ENCODE measurements around the gene GCAT.

DNA sequence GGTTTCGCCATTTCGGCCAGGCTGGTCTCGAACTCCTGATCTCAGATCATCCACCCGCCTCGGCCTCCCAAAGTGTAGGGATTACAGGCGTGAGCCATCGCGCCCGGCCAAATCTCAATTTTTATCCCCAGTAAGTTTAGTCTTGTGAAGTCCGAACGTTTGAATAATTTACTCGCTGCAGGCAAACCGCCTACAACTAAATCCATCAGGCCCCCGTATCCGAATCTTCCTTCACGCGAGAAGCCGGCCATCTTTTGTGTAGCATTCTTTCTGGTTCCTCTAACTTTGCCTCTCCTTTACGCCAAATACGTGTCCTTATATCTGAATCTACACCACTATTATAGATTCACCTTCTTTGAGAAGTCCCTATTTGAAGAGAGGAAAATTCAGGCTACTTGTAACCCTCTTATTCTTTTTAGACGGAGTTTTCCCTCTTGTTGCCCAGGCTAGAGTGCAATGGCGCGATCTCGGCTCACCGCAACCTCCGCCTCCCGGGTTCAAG, 40.9 kb downstream of the GCAT start:
- no peak for TF ChIP-seq EZH2 (IDR thresholded peaks at IDR 0.05; ENCODE audit: borderline replicate concordance, low read length)
- TF ChIP-seq, protein P1, sequence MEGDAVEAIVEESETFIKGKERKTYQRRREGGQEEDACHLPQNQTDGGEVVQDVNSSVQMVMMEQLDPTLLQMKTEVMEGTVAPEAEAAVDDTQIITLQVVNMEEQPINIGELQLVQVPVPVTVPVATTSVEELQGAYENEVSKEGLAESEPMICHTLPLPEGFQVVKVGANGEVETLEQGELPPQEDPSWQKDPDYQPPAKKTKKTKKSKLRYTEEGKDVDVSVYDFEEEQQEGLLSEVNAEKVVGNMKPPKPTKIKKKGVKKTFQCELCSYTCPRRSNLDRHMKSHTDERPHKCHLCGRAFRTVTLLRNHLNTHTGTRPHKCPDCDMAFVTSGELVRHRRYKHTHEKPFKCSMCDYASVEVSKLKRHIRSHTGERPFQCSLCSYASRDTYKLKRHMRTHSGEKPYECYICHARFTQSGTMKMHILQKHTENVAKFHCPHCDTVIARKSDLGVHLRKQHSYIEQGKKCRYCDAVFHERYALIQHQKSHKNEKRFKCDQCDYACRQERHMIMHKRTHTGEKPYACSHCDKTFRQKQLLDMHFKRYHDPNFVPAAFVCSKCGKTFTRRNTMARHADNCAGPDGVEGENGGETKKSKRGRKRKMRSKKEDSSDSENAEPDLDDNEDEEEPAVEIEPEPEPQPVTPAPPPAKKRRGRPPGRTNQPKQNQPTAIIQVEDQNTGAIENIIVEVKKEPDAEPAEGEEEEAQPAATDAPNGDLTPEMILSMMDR (IDR thresholded peaks at IDR 0.05; ENCODE audit: low read length), result no peak
